ENCODE measurements around the gene COLGALT1. TPM values are rescaled to one million over a fixed set of nuclear protein-coding genes. Genes with fewer than 3 reads are reported as not detected.
A peak's percentile ranks its signal among the peaks of the same experiment; 100 is the strongest.

COLGALT1 gene
- total RNA-seq, 1 experiment from 2014 or later, result 79.1 TPM

DNA sequence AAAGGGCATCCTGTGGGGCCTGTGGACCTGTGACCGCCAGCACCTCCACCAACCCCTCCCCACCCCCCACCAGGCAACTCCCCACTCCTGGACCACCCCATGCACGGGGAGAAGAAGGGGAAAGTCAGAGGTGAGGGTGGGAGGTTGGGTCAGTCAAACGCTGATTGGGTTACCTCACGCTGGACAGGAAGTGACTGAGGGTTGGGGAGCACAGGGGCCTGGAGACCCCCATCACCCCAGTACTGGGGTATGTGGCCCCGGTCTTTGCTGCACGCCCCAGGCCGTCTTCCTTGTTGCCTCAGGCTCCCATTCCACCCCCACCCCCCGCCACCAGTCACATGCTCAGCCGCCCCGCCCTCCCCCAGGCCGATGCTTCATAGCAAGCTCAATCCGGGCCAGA lies 59.0 kb downstream of the COLGALT1 start:
- CTCF ChIA-PET, result no interaction called here

DNA sequence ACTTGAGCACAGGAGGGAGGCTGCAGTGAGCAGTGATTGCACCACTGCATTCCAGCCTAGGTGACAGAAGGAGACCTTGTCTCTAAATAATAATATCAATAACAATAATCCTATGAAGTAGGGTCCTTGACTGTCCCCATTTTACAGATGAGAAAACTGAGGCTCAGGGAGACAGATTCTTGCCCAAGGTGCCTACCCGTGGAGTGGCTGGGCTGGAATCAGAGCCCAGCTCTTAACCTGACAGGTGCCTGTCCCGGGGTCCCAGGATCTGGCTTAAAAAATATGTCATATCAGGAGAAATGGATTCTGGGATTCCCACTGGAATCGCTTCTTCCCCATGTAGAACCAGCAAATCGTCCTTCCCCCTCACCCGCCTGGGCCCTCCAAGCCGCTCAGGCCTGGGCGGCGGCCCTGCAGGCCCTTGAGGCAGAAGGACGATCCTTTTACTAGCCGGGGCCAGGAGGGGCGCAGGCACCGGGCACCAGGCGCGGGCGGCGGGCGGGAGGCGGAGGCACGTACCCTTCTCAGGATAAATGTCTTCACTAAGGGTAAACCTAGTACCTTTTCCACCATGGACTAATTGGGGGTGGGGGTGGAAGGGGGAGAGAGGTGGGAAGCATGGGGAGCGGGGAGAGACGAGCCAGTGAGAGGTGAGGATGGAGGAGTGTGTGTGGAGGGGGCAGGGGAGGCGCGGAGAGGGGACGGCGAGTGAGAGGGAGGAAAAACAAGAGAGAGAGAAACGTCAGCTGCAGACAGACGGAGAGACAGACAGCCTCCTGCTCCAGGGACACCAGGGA lies 60.6 kb downstream of the COLGALT1 start:
- intact Hi-C loops (cut with micrococcal nuclease; ENCODE audit: unreplicated experiment), result no loop called here
- CTCF ChIA-PET, result no interaction called here
- Mint-ChIP-seq H3K36me3 (ENCODE audit: insufficient read depth, unreplicated experiment) (peaks cover 6% of the 10 kb centered on the region), H3K9me3 (ENCODE audit: low read depth, unreplicated experiment) (no peaks in the 10 kb centered on the region), H3K4me3 (ENCODE audit: low read depth, unreplicated experiment) (no peak overlapping the region), H3K4me1 (ENCODE audit: low read depth, unreplicated experiment) (no peaks in the 10 kb centered on the region), H3K27ac (ENCODE audit: unreplicated experiment) (no peak overlapping the region), H3K27me3 (ENCODE audit: unreplicated experiment) (peaks cover 27% of the 10 kb centered on the region)
- no TSS peak for BruUV-seq (replicated peaks)
- DNase-seq, result no peak
- TF ChIP-seq, protein P1, sequence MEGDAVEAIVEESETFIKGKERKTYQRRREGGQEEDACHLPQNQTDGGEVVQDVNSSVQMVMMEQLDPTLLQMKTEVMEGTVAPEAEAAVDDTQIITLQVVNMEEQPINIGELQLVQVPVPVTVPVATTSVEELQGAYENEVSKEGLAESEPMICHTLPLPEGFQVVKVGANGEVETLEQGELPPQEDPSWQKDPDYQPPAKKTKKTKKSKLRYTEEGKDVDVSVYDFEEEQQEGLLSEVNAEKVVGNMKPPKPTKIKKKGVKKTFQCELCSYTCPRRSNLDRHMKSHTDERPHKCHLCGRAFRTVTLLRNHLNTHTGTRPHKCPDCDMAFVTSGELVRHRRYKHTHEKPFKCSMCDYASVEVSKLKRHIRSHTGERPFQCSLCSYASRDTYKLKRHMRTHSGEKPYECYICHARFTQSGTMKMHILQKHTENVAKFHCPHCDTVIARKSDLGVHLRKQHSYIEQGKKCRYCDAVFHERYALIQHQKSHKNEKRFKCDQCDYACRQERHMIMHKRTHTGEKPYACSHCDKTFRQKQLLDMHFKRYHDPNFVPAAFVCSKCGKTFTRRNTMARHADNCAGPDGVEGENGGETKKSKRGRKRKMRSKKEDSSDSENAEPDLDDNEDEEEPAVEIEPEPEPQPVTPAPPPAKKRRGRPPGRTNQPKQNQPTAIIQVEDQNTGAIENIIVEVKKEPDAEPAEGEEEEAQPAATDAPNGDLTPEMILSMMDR (IDR thresholded peaks at IDR 0.05; ENCODE audit: unreplicated experiment), result no peak

More for the DNA sequence above, 59.0 kb downstream of the COLGALT1 start:
- TF ChIP-seq, protein P1 (IDR thresholded peaks at IDR 0.05; ENCODE audit: unreplicated experiment), result no peak
- Mint-ChIP-seq H3K9me3 (ENCODE audit: low read depth, unreplicated experiment) (no peaks in the 10 kb centered on the region), H3K27me3 (ENCODE audit: unreplicated experiment) (peaks cover 22% of the 10 kb centered on the region), H3K4me1 (ENCODE audit: low read depth, unreplicated experiment) (no peaks in the 10 kb centered on the region), H3K4me3 (ENCODE audit: low read depth, unreplicated experiment) (no peak overlapping the region), H3K27ac (ENCODE audit: unreplicated experiment) (no peak overlapping the region), H3K36me3 (ENCODE audit: insufficient read depth, unreplicated experiment) (peaks cover 10% of the 10 kb centered on the region)
- DNase-seq, result no peak
- no TSS peak for BruUV-seq (replicated peaks)
- intact Hi-C loops (cut with micrococcal nuclease; ENCODE audit: unreplicated experiment), result no loop called here

DNA sequence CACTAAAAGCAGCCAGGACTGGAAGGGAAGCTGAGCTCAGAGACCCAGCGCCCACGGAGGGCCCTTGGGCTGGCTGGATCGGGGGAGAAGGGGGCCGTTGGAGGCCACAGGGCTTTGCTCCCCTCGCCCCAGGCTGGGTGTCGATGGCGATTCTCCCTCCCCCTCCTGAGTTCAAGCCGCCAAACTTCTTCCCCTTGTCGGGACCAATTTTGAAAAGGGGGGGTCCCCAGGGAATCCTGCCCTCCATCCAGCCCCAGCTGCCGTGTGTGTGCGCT lies 61.2 kb downstream of the COLGALT1 start:
- CTCF ChIA-PET, result interaction anchor here (0.6 kb wide), 1 partner anchor 150 kb away, joined by 7 read pairs; no protein-coding TSS in a partner anchor
- Mint-ChIP-seq H3K4me1 (ENCODE audit: low read depth, unreplicated experiment) (no peaks in the 10 kb centered on the region), H3K4me3 (ENCODE audit: low read depth, unreplicated experiment) (no peak overlapping the region), H3K27me3 (ENCODE audit: unreplicated experiment) (peaks cover 32% of the 10 kb centered on the region), H3K9me3 (ENCODE audit: low read depth, unreplicated experiment) (no peaks in the 10 kb centered on the region), H3K36me3 (ENCODE audit: insufficient read depth, unreplicated experiment) (peaks cover 6% of the 10 kb centered on the region), H3K27ac (ENCODE audit: unreplicated experiment) (no peak overlapping the region)
- BruUV-seq (replicated peaks), result no TSS peak
- TF ChIP-seq, protein P1 (IDR thresholded peaks at IDR 0.05; ENCODE audit: unreplicated experiment), result no peak
- no peak for DNase-seq
- intact Hi-C loops (cut with micrococcal nuclease; ENCODE audit: unreplicated experiment), result no loop called here

DNA sequence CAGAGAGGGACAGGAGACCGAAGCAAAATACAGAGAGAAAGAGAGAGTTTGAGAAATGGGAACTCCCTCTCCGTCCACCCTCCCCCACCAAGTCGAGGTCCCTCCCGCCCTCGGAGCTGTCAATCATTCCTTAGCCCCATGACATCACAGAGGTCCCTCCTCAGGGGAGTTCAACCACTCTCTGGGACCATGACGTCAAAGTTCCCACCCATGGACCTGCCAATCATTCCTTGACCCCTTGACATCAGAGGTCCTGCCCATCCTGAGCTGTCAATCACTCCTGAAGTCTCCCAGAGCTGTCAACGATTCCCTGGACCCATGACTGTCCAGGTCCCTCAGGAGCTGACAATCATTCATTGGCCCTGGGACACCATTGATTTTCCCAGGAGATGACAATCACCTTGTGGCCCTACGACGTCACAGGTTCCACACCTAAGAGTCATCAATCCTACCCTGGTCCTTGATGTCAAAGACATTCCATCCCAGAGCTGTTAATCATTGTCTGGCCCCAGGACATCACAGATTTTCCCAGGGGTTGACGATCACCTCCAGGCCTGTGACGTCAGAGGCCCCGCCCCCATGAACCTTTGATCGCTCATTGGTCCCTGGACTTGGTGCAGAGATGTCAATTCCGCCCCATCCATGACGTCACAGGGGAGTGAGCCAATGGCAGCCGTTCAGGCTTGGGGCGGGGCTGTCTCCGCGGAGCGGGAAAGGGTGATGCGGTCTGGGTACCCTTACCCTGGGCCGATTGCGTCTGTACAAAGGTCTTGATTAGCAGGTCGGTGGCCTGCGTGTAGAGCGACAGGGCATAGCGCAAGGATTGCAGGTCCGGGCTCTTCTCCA lies 61.7 kb downstream of the COLGALT1 start:
- Mint-ChIP-seq H3K4me3 (ENCODE audit: low read depth, unreplicated experiment) (no peak overlapping the region), H3K27me3 (ENCODE audit: unreplicated experiment) (peaks cover 32% of the 10 kb centered on the region), H3K27ac (ENCODE audit: unreplicated experiment) (no peak overlapping the region), H3K36me3 (ENCODE audit: insufficient read depth, unreplicated experiment) (peaks cover 6% of the 10 kb centered on the region), H3K9me3 (ENCODE audit: low read depth, unreplicated experiment) (no peaks in the 10 kb centered on the region), H3K4me1 (ENCODE audit: low read depth, unreplicated experiment) (no peaks in the 10 kb centered on the region)
- intact Hi-C loops (cut with micrococcal nuclease; ENCODE audit: unreplicated experiment), result no loop called here
- TF ChIP-seq, protein P1 (IDR thresholded peaks at IDR 0.05; ENCODE audit: unreplicated experiment), result no peak
- CTCF ChIA-PET, result interaction anchor here (0.6 kb wide), 1 partner anchor 149 kb away, joined by 7 read pairs; no protein-coding TSS in a partner anchor
- BruUV-seq (replicated peaks), result no TSS peak
- DNase-seq, result peak; percentile 9

Data from Calu3 (cell line).